Ureter (tissue), 1 donor: ENCODE data around the gene TMEM190. TPM values are rescaled to one million over a fixed set of nuclear protein-coding genes. Genes with fewer than 3 reads are reported as not detected.

Experiments used
- DNase-seq: peaks from one replicate; pipeline ENCODE4 v3.0.0-alpha.2; 2020; ENCODE audit warnings: low spot score
- total RNA-seq: library from RNA; stranded (reverse); gene quantifications from one replicate; pipeline ENCODE4 v1.2.4, GENCODE V29; 2023
- donor health status: DM: yes; HTN: yes; CAD: no.

The TMEM190 gene
- total RNA-seq, 1 donor from 2014 or later = not detected

GRCh38 chr19:55352040-55352439 is 24.6 kb upstream of the TMEM190 start:
- no peak for DNase-seq

- DNase-seq = no peak
Measured at GRCh38 chr19:55352549-55353145, 24.0 kb upstream of the TMEM190 start.

- no peak for DNase-seq
Measured at GRCh38 chr19:55353356-55353802, 23.2 kb upstream of the TMEM190 start.

GRCh38 chr19:55353803-55354697 is 22.6 kb upstream of the TMEM190 start:
- no peak for DNase-seq

- DNase-seq = no peak
Measured at GRCh38 chr19:55354698-55355212, 21.9 kb upstream of the TMEM190 start, which contains the start of gene COX6B2. TSS of gene COX6B2 (minus strand) at chr19:55354719. CDS start at chr19:55354521, 198 bp downstream.

- no peak for DNase-seq
Measured at GRCh38 chr19:55355213-55355821, 21.3 kb upstream of the TMEM190 start.

GRCh38 chr19:55358493-55358892 is 18.1 kb upstream of the TMEM190 start:
- no peak for DNase-seq

GRCh38 chr19:55358943-55359908 is 17.4 kb upstream of the TMEM190 start:
- no peak for DNase-seq

- no peak for DNase-seq
Measured at GRCh38 chr19:55360902-55361301, 15.7 kb upstream of the TMEM190 start.

GRCh38 chr19:55362174-55362989 is 14.2 kb upstream of the TMEM190 start:
- no peak for DNase-seq

GRCh38 chr19:55362990-55363716 is 13.5 kb upstream of the TMEM190 start, which contains the start of gene GARIN5B:
TSS of gene GARIN5B (minus strand) at chr19:55363260. CDS start at chr19:55363066, 194 bp downstream.
- no peak for DNase-seq

GRCh38 chr19:55365245-55365644 is 11.4 kb upstream of the TMEM190 start:
- DNase-seq = no peak

GRCh38 chr19:55365964-55366363 is 10.7 kb upstream of the TMEM190 start:
- DNase-seq = no peak

- no peak for DNase-seq
Measured at GRCh38 chr19:55366790-55367189, 9.8 kb upstream of the TMEM190 start.

- DNase-seq = no peak
Measured at GRCh38 chr19:55368106-55368505, 8.5 kb upstream of the TMEM190 start.

- no peak for DNase-seq
Measured at GRCh38 chr19:55368701-55369563, 7.7 kb upstream of the TMEM190 start.

GRCh38 chr19:55369653-55370304 is 6.8 kb upstream of the TMEM190 start:
- no peak for DNase-seq
